Adrenal gland (tissue), 5 donors: Measurements from ENCODE around the gene MTA3.

ENCODE experiments used
- POLR2A ChIP-seq, 2 donors: fragments of 450-650 bp; IDR thresholded peaks; one replicate each; pipeline ENCODE4 v1.6.1; 2017; ENCODE audit warnings: antibody characterized with exemption in 2 of 2, mild to moderate bottlenecking in 2 of 2, moderate library complexity in 1 of 2
- TF ChIP-seq, protein P1 (sequence below), 6 experiments: fragments of 450-650 bp in 4 of 6; fragments of 200-600 bp in 2 of 6; sonication (generic) in 1 of 6; IDR thresholded peaks; 1 replicate in 5 of 6; 2 replicates in 1 of 6; pipeline versions ENCODE4 v1.5.1 to v1.8.0; 2016 to 2021; ENCODE audit warnings: antibody characterized with exemption in 6 of 6, mild to moderate bottlenecking in 2 of 6, moderate library complexity in 1 of 6
- donor health status: DM: no; HTN: no; CAD: no.

DNA sequence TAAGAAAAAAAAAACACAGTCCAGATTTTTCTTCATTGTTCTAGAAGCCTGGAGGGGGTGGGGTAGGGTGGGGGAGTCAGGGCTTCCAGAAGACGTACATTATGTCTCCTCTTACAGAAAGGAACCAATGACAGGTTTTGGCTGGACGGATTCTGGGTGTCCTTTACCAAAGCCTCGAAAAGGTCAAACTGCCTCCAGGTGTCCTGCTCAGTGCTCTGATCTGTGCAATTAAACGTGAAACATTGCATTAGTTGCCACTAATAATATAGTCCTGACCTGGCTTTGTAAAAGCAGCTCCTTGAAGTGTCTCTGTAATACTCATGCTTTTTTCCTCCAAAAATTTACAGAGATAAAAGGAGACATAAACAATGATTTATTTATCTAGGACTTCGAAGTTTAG, 11.1 kb upstream of the MTA3 start:
- TF ChIP-seq POLR2A (IDR thresholded peaks at IDR 0.05) = no peak
- TF ChIP-seq, protein P1, sequence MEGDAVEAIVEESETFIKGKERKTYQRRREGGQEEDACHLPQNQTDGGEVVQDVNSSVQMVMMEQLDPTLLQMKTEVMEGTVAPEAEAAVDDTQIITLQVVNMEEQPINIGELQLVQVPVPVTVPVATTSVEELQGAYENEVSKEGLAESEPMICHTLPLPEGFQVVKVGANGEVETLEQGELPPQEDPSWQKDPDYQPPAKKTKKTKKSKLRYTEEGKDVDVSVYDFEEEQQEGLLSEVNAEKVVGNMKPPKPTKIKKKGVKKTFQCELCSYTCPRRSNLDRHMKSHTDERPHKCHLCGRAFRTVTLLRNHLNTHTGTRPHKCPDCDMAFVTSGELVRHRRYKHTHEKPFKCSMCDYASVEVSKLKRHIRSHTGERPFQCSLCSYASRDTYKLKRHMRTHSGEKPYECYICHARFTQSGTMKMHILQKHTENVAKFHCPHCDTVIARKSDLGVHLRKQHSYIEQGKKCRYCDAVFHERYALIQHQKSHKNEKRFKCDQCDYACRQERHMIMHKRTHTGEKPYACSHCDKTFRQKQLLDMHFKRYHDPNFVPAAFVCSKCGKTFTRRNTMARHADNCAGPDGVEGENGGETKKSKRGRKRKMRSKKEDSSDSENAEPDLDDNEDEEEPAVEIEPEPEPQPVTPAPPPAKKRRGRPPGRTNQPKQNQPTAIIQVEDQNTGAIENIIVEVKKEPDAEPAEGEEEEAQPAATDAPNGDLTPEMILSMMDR (IDR thresholded peaks at IDR 0.05) = no peak
